Measurements from ENCODE around the gene LILRB2. TPM values are rescaled to one million over a fixed set of nuclear protein-coding genes. Genes with fewer than 3 reads are reported as not detected.
"Not testable (repeated sequence)": the region's sequence is repeated elsewhere in the genome, so short reads cannot be mapped to it uniquely, and the experiment has no call there.

The LILRB2 gene
- total RNA-seq, 1 donor = not detected

- Histone ChIP-seq H3K9me3 (ENCODE audit: low read depth, low read length) (no peaks in the 10 kb centered on the region), H2AFZ (ENCODE audit: low read length) (no peak overlapping the region)
- DNase-seq (ENCODE audit: insufficient read length, low spot score, missing footprints) = peak; percentile 35
Measured at GRCh38 chr19:54245936-54246335, 35.0 kb downstream of the LILRB2 start.

GRCh38 chr19:54243809-54244208, 37.1 kb downstream of the LILRB2 start:
- not testable (repeated sequence) for H3K4me1 ChIP-seq (ENCODE audit: insufficient read depth, low read length); H3K4me3 ChIP-seq (ENCODE audit: insufficient read depth, low read length); H3K9me3 ChIP-seq (ENCODE audit: low read depth, low read length); H3K4me2 ChIP-seq (ENCODE audit: insufficient read depth, low read length); H3K79me2 ChIP-seq (ENCODE audit: insufficient read depth, low read length); H3K36me3 ChIP-seq (ENCODE audit: insufficient read depth, low read length); H4K20me1 ChIP-seq (ENCODE audit: insufficient read depth, low read length); DNase-seq (ENCODE audit: insufficient read length, low spot score, missing footprints); H2AFZ ChIP-seq (ENCODE audit: low read length); H3K27ac ChIP-seq (ENCODE audit: low read depth, low read length); H3K27me3 ChIP-seq (ENCODE audit: insufficient read depth, low read length)

More at GRCh38 chr19:54245936-54246335, 35.0 kb downstream of the LILRB2 start:
- H3K27me3 ChIP-seq (ENCODE audit: insufficient read depth, low read length) = no peaks in the 10 kb centered on the region
- peaks cover 3% of the 10 kb centered on the region for H3K4me1 ChIP-seq (ENCODE audit: insufficient read depth, low read length)
- no peak overlapping the region for H3K27ac ChIP-seq (ENCODE audit: low read depth, low read length)
- H3K4me3 ChIP-seq (ENCODE audit: insufficient read depth, low read length) = no peak overlapping the region
- H4K20me1 ChIP-seq (ENCODE audit: insufficient read depth, low read length) = no peaks in the 10 kb centered on the region
- H3K79me2 ChIP-seq (ENCODE audit: insufficient read depth, low read length) = no peaks in the 10 kb centered on the region
- no peak overlapping the region for H3K4me2 ChIP-seq (ENCODE audit: insufficient read depth, low read length)
- H3K36me3 ChIP-seq (ENCODE audit: insufficient read depth, low read length) = no peaks in the 10 kb centered on the region
- TF ChIP-seq, protein P1, sequence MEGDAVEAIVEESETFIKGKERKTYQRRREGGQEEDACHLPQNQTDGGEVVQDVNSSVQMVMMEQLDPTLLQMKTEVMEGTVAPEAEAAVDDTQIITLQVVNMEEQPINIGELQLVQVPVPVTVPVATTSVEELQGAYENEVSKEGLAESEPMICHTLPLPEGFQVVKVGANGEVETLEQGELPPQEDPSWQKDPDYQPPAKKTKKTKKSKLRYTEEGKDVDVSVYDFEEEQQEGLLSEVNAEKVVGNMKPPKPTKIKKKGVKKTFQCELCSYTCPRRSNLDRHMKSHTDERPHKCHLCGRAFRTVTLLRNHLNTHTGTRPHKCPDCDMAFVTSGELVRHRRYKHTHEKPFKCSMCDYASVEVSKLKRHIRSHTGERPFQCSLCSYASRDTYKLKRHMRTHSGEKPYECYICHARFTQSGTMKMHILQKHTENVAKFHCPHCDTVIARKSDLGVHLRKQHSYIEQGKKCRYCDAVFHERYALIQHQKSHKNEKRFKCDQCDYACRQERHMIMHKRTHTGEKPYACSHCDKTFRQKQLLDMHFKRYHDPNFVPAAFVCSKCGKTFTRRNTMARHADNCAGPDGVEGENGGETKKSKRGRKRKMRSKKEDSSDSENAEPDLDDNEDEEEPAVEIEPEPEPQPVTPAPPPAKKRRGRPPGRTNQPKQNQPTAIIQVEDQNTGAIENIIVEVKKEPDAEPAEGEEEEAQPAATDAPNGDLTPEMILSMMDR (IDR thresholded peaks at IDR 0.05; ENCODE audit: extremely low read depth, low read depth, low read length) = no peak

- H2AFZ ChIP-seq (ENCODE audit: low read length); H3K27ac ChIP-seq (ENCODE audit: low read depth, low read length); H3K4me1 ChIP-seq (ENCODE audit: insufficient read depth, low read length); H3K27me3 ChIP-seq (ENCODE audit: insufficient read depth, low read length); H3K4me2 ChIP-seq (ENCODE audit: insufficient read depth, low read length); H3K4me3 ChIP-seq (ENCODE audit: insufficient read depth, low read length); H4K20me1 ChIP-seq (ENCODE audit: insufficient read depth, low read length); H3K36me3 ChIP-seq (ENCODE audit: insufficient read depth, low read length); DNase-seq (ENCODE audit: insufficient read length, low spot score, missing footprints); H3K79me2 ChIP-seq (ENCODE audit: insufficient read depth, low read length); H3K9me3 ChIP-seq (ENCODE audit: low read depth, low read length): not testable (repeated sequence)
Measured at GRCh38 chr19:54242646-54243045, 38.3 kb downstream of the LILRB2 start, which contains the start of gene LILRA6. Gene LILRA6, minus strand, starts transcription at chr19:54242790.

- H3K27ac ChIP-seq (ENCODE audit: low read depth, low read length); DNase-seq (ENCODE audit: insufficient read length, low spot score, missing footprints); H3K4me3 ChIP-seq (ENCODE audit: insufficient read depth, low read length); H2AFZ ChIP-seq (ENCODE audit: low read length); H3K36me3 ChIP-seq (ENCODE audit: insufficient read depth, low read length); H4K20me1 ChIP-seq (ENCODE audit: insufficient read depth, low read length); H3K79me2 ChIP-seq (ENCODE audit: insufficient read depth, low read length); H3K4me2 ChIP-seq (ENCODE audit: insufficient read depth, low read length); H3K9me3 ChIP-seq (ENCODE audit: low read depth, low read length); H3K27me3 ChIP-seq (ENCODE audit: insufficient read depth, low read length); H3K4me1 ChIP-seq (ENCODE audit: insufficient read depth, low read length): not testable (repeated sequence)
Measured at GRCh38 chr19:54242234-54242633, 38.7 kb downstream of the LILRB2 start.

DNA sequence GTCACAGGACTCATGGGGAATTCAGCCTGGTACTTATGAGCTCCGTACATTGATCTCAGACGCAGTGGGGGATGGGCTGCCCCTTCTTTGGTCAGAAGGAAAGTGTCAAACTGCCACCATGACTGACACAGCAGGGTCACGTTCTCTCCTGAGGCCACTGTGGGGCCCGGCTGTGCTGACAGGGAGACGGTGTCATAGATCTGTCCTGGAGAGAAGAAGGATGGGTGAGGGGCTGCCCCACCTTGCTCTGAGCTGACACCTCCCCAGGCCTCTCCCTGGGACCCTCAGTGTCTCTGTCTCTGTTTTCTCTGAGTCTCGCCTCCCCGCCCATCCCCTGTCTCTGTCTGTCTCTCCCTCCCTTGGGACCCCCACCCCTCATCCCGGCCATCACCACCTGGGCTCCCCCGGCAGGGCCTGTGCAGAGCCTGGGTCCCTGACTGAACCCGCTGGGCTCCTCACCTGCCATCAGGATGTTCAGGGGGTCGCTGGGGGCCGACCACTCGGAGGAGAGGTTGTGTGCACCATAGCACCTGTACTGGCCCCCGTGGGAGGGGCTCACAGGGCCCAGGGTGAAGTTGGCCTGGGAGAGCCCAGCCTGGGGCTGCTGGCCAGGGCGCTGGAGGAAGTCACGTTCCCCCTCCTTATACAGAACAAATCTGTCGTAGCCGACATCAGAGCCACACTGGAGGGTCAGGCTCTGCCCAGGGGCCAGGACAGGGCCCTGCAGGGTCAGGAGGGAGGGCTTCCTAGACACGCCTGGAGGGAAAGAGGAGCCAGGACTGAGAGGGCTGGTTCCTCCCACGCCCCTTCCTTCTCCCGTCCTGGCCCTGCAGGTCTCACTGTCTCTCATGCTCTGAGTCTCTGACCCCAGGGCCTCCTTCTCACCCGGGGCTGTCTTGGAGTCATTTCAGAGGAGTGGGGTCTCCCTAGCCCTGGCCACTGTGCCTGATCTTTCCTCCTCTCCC, 40.3 kb downstream of the LILRB2 start:
- not testable (repeated sequence) for DNase-seq (ENCODE audit: insufficient read length, low spot score, missing footprints); H2AFZ ChIP-seq (ENCODE audit: low read length); H3K27ac ChIP-seq (ENCODE audit: low read depth, low read length); H3K4me1 ChIP-seq (ENCODE audit: insufficient read depth, low read length); H3K36me3 ChIP-seq (ENCODE audit: insufficient read depth, low read length); H3K79me2 ChIP-seq (ENCODE audit: insufficient read depth, low read length); H3K4me3 ChIP-seq (ENCODE audit: insufficient read depth, low read length); H3K27me3 ChIP-seq (ENCODE audit: insufficient read depth, low read length); H3K9me3 ChIP-seq (ENCODE audit: low read depth, low read length); H3K4me2 ChIP-seq (ENCODE audit: insufficient read depth, low read length); H4K20me1 ChIP-seq (ENCODE audit: insufficient read depth, low read length)

GRCh38 chr19:54239491-54240371, 41.2 kb downstream of the LILRB2 start:
- H3K36me3 ChIP-seq (ENCODE audit: insufficient read depth, low read length); H3K27me3 ChIP-seq (ENCODE audit: insufficient read depth, low read length); H3K27ac ChIP-seq (ENCODE audit: low read depth, low read length); H3K4me3 ChIP-seq (ENCODE audit: insufficient read depth, low read length); H3K4me1 ChIP-seq (ENCODE audit: insufficient read depth, low read length); H2AFZ ChIP-seq (ENCODE audit: low read length); DNase-seq (ENCODE audit: insufficient read length, low spot score, missing footprints); H3K79me2 ChIP-seq (ENCODE audit: insufficient read depth, low read length); H3K4me2 ChIP-seq (ENCODE audit: insufficient read depth, low read length); H3K9me3 ChIP-seq (ENCODE audit: low read depth, low read length); H4K20me1 ChIP-seq (ENCODE audit: insufficient read depth, low read length): not testable (repeated sequence)

Data from osteoblast (primary cell).